HEK293T (cell line): ENCODE measurements around the gene SMOC2.

Source experiments
- CTCF ChIA-PET: fragments of 350-600 bp; formaldehyde crosslinking; extraction: SDS; loops from one replicate; lab custom pipeline; 2021; ENCODE audit warnings: antibody characterized with exemption, inconsistent platforms; lab: Yijun Ruan, JAX
- POLR2A ChIA-PET: fragments of 350-600 bp; formaldehyde crosslinking; extraction: SDS; loops from one replicate; lab custom pipeline; 2020; ENCODE audit warnings: antibody characterized with exemption, inconsistent platforms; lab: Yijun Ruan, JAX
- DNase-seq: peaks from one replicate; pipeline ENCODE4 v3.0.0; 2012; ENCODE audit warnings: mixed read lengths; ENCODE audit errors: extremely low spot score
- ARNT ChIP-seq: fragments of 450-650 bp; IDR thresholded peaks from 2 replicates; pipeline ENCODE4 v1.6.1; 2017; ENCODE audit warnings: mild to moderate bottlenecking
- BHLHE40 ChIP-seq: fragments of 450-650 bp; IDR thresholded peaks from 2 replicates; pipeline ENCODE4 v1.6.1; 2016; ENCODE audit warnings: mild to moderate bottlenecking, moderate library complexity, borderline replicate concordance
- CTBP1 ChIP-seq: fragments of 450-650 bp; IDR thresholded peaks from 2 replicates; pipeline ENCODE4 v1.6.1; 2016; ENCODE audit warnings: borderline replicate concordance
- ELF4 ChIP-seq: fragments of 450-650 bp; IDR thresholded peaks from 2 replicates; pipeline ENCODE4 v1.6.1; 2017; ENCODE audit warnings: antibody characterized with exemption
- FOXA1 ChIP-seq: fragments of 450-650 bp; IDR thresholded peaks from 2 replicates; pipeline ENCODE4 v1.6.1; 2016; ENCODE audit warnings: mild to moderate bottlenecking
- FOXK2 ChIP-seq: fragments of 450-650 bp; IDR thresholded peaks from 2 replicates; pipeline ENCODE4 v1.6.1; 2016; ENCODE audit warnings: mild to moderate bottlenecking
- FOXM1 ChIP-seq: fragments of 450-650 bp; IDR thresholded peaks from 2 replicates; pipeline ENCODE4 v1.6.1; 2017; ENCODE audit warnings: mild to moderate bottlenecking, borderline replicate concordance
- HDGF ChIP-seq: fragments of 450-650 bp; IDR thresholded peaks from 2 replicates; pipeline ENCODE4 v1.6.1; 2017; ENCODE audit warnings: antibody characterized with exemption, borderline replicate concordance
- L3MBTL2 ChIP-seq: fragments of 450-650 bp; conservative IDR thresholded peaks from 2 replicates; pipeline ENCODE4 v1.6.1; 2016; ENCODE audit warnings: mild to moderate bottlenecking
- LEF1 ChIP-seq: fragments of 450-650 bp; IDR thresholded peaks from 2 replicates; pipeline ENCODE4 v1.6.1; 2017; ENCODE audit warnings: mild to moderate bottlenecking, borderline replicate concordance
- NFRKB ChIP-seq: fragments of 450-650 bp; IDR thresholded peaks from 2 replicates; pipeline ENCODE4 v1.6.1; 2016; ENCODE audit warnings: mild to moderate bottlenecking, moderate library complexity
- PKNOX1 ChIP-seq: fragments of 450-650 bp; IDR thresholded peaks from 2 replicates; pipeline ENCODE4 v1.6.1; 2016
- SP1 ChIP-seq: fragments of 450-650 bp; IDR thresholded peaks from 2 replicates; pipeline ENCODE4 v1.6.1; 2017
- SUZ12 ChIP-seq: fragments of 450-650 bp; IDR thresholded peaks from 2 replicates; pipeline ENCODE4 v1.6.1; 2016; ENCODE audit warnings: mild to moderate bottlenecking
- TARDBP ChIP-seq: fragments of 450-650 bp; IDR thresholded peaks from 2 replicates; pipeline ENCODE4 v1.6.1; 2016
- ZNF384 ChIP-seq: fragments of 450-650 bp; IDR thresholded peaks from 2 replicates; pipeline ENCODE4 v1.6.1; 2016

SMOC2 gene

GRCh38 chr6:168706471-168707177 lies 265.6 kb downstream of the SMOC2 start:
- TF ChIP-seq HDGF (no peak), ARNT (no peak), TARDBP (no peak), SP1 (no peak), BHLHE40 (no peak), FOXA1 (no peak), CTBP1 (no peak)
- no peak for DNase-seq
- POLR2A ChIA-PET = no interaction called here
- CTCF ChIA-PET = no interaction called here

- ChIA-PET POLR2A (no interaction called here), CTCF (no interaction called here)
Observed at GRCh38 chr6:168708526-168708925, 267.5 kb downstream of the SMOC2 start.

GRCh38 chr6:168708984-168709383 lies 268.0 kb downstream of the SMOC2 start:
- DNase-seq = no peak
- CTCF ChIA-PET = no interaction called here
- POLR2A ChIA-PET = no interaction called here
- TF ChIP-seq PKNOX1 (no peak), CTBP1 (no peak), L3MBTL2 (no peak), FOXA1 (no peak), ZNF384 (no peak), SP1 (no peak), NFRKB (no peak), FOXK2 (no peak), HDGF (no peak), BHLHE40 (no peak), FOXM1 (no peak), ELF4 (no peak), LEF1 (no peak), SUZ12 (no peak), ARNT (no peak), TARDBP (no peak)

More at GRCh38 chr6:168708526-168708925, 267.5 kb downstream of the SMOC2 start:
- TF ChIP-seq PKNOX1 = no peak
- no peak for TF ChIP-seq CTBP1
- DNase-seq = no peak

GRCh38 chr6:168709390-168709789 lies 268.4 kb downstream of the SMOC2 start:
- ChIA-PET CTCF (no interaction called here), POLR2A (no interaction called here)
- no peak for DNase-seq
- TF ChIP-seq ZNF384 (no peak), FOXK2 (no peak), NFRKB (no peak), PKNOX1 (no peak), ARNT (no peak), BHLHE40 (no peak)

- POLR2A ChIA-PET = no interaction called here
- no peak for DNase-seq
Observed at GRCh38 chr6:168709991-168710390, 269.0 kb downstream of the SMOC2 start.

More at GRCh38 chr6:168709991-168710390, 269.0 kb downstream of the SMOC2 start:
- TF ChIP-seq FOXM1 (no peak), HDGF (no peak), SUZ12 (no peak), ELF4 (no peak), BHLHE40 (no peak), FOXA1 (no peak), ZNF384 (no peak), PKNOX1 (no peak), ARNT (no peak), FOXK2 (no peak), NFRKB (no peak), TARDBP (no peak)
- CTCF ChIA-PET = interaction anchor here (0.9 kb wide), 1 partner anchor 15 kb away, joined by 3 read pairs; no protein-coding TSS in a partner anchor
